Measurements from ENCODE around the gene VPS45.

Gene VPS45

DNA sequence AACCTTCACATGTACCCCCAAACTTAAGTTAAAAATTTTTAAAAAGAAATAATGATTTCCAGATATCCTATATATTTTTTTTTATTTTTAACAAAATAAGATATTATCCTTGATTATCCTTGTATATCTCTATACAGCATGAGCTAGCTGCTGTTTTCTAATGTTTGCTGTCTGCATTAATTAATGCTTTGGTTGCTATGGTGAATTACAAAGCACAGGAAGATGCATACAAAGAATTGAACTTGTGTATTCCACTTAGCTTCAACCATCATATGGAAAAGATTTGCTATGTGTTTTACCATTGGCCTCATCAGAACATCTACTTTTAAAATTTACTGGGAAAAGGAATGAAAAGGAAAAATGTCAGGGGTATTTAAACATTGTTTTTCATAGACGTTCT is 35.4 kb downstream of the VPS45 start:
- Histone ChIP-seq H3K9me3 (replicated peaks in 1 of 2; ENCODE audit: control insufficient read depth in 2 of 2, insufficient read depth in 1 of 2, low read depth in 1 of 2, low read length in 2 of 2) (peaks cover 0 to 23% of the 10 kb centered on the region in 2 donors), H2BK15ac (ENCODE audit: low read length) (no peak overlapping the region), H2BK12ac (ENCODE audit: low read length) (no peak overlapping the region), H2BK120ac (ENCODE audit: low read depth, low read length) (no peak overlapping the region), H3K4ac (ENCODE audit: low read length) (no peak overlapping the region), H3K79me1 (ENCODE audit: low read depth, low read length) (no peaks in the 10 kb centered on the region), H3K27ac (replicated peaks; ENCODE audit: low read length) (no peak overlapping the region), H3K14ac (ENCODE audit: low read length) (no peak overlapping the region), H3K4me3 (ENCODE audit: low read length in 2 of 2) (no peak overlapping the region), H3K4me1 (ENCODE audit: control insufficient read depth in 2 of 2, insufficient read depth in 1 of 2, low read depth in 1 of 2, low read length in 2 of 2) (peaks cover 0 to 7% of the 10 kb centered on the region in 2 donors), H3K23ac (ENCODE audit: low read depth, low read length, poor library complexity) (no peak overlapping the region), H3K36me3 (replicated peaks in 1 of 2; ENCODE audit: control insufficient read depth in 2 of 2, insufficient read depth in 2 of 2, low read length in 2 of 2) (peaks cover 0 to 38% of the 10 kb centered on the region in 2 donors), H2BK5ac (ENCODE audit: low read length) (no peak overlapping the region), H2AK5ac (ENCODE audit: low read depth, low read length) (no peak overlapping the region), H3K9ac (ENCODE audit: low read depth, low read length, poor library complexity) (no peak overlapping the region), H3K18ac (ENCODE audit: low read length) (no peak overlapping the region), H4K91ac (ENCODE audit: low read depth, low read length, poor library complexity) (no peak overlapping the region), H3K4me2 (ENCODE audit: insufficient read depth, low read length, poor library complexity, severe bottlenecking) (no peak overlapping the region), H2AFZ (ENCODE audit: low read length) (no peak overlapping the region), H3K27me3 (ENCODE audit: control insufficient read depth in 3 of 3, insufficient read depth in 3 of 3, low read depth in 1 of 3, low read length in 3 of 3) (no peaks in the 10 kb centered on the region), H4K8ac (ENCODE audit: low read depth, low read length) (no peak overlapping the region)
- no CpG with 5 or more reads among the region's 1 CpG for WGBS, 2 donors (ENCODE audit: extremely low coverage in 2 of 2, insufficient read length in 2 of 2, insufficient replicate concordance in 1 of 2)
- no peak for DNase-seq (ENCODE audit: low spot score)

DNA sequence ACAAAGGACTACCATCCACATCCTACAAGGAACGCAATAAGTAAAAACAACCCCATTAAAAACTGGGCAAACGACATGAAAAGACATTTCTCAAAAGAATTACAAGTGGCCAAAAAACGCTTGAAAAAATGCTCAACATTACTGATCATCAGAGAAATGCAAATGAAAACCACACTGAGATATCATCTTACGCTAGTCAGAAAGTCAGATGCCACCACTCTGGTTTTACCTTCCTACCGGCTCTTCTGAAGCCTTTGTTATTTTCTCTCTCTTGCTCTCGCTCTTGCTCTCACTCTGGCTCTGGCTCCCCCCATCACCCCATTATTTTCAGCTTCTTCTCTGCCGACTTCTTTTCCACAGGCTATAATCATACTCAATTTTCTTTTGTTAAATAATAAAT is 38.8 kb downstream of the VPS45 start:
- H2AK5ac ChIP-seq (ENCODE audit: low read depth, low read length): no peak overlapping the region
- WGBS, 2 donors (ENCODE audit: extremely low coverage in 2 of 2, insufficient read length in 2 of 2, insufficient replicate concordance in 1 of 2): no CpG with 5 or more reads among the region's 7 CpGs

DNA sequence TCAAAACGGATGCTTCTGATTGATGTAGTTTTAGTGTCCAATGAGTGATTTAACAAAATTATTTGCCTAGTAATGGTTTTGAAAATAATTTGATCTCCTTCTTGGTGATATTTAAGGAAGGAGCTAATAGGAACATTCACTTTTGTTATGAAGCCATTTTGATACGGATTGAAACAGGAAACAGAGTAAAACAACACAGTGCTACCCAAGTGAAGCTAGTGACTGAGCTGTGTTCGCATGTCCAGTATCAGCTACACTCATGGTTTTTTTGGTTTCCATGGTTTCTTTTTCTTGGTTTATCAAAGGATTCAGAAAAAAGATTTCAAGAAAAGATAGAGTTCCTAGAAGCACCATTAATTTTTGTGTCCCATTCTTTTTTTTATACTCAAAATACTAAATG is 42.0 kb downstream of the VPS45 start:
- Histone ChIP-seq H2BK120ac (ENCODE audit: low read depth, low read length) (no peak overlapping the region), H4K91ac (ENCODE audit: low read depth, low read length, poor library complexity) (no peak overlapping the region), H3K36me3 (replicated peaks in 1 of 2; ENCODE audit: control insufficient read depth in 2 of 2, insufficient read depth in 2 of 2, low read length in 2 of 2) (peaks cover 0 to 40% of the 10 kb centered on the region in 2 donors), H3K27me3 (ENCODE audit: control insufficient read depth in 3 of 3, insufficient read depth in 3 of 3, low read depth in 1 of 3, low read length in 3 of 3) (no peaks in the 10 kb centered on the region), H3K4me3 (ENCODE audit: low read length in 2 of 2) (no peak overlapping the region), H3K4me2 (ENCODE audit: insufficient read depth, low read length, poor library complexity, severe bottlenecking) (no peak overlapping the region), H4K8ac (ENCODE audit: low read depth, low read length) (no peak overlapping the region), H2BK15ac (ENCODE audit: low read length) (no peak overlapping the region), H3K27ac (replicated peaks; ENCODE audit: low read length) (no peak overlapping the region), H2BK12ac (ENCODE audit: low read length) (no peak overlapping the region), H3K79me1 (ENCODE audit: low read depth, low read length) (no peaks in the 10 kb centered on the region), H3K4me1 (ENCODE audit: control insufficient read depth in 2 of 2, insufficient read depth in 1 of 2, low read depth in 1 of 2, low read length in 2 of 2) (no peaks in the 10 kb centered on the region), H3K14ac (ENCODE audit: low read length) (no peak overlapping the region), H3K9me3 (replicated peaks in 1 of 2; ENCODE audit: control insufficient read depth in 2 of 2, insufficient read depth in 1 of 2, low read depth in 1 of 2, low read length in 2 of 2) (peaks cover 0 to 25% of the 10 kb centered on the region in 2 donors), H3K4ac (ENCODE audit: low read length) (no peak overlapping the region), H2AK5ac (ENCODE audit: low read depth, low read length) (no peak overlapping the region), H3K18ac (ENCODE audit: low read length) (no peak overlapping the region), H2BK5ac (ENCODE audit: low read length) (no peak overlapping the region), H3K23ac (ENCODE audit: low read depth, low read length, poor library complexity) (no peak overlapping the region), H2AFZ (ENCODE audit: low read length) (no peak overlapping the region), H3K9ac (ENCODE audit: low read depth, low read length, poor library complexity) (no peak overlapping the region)
- WGBS, 2 donors (ENCODE audit: extremely low coverage in 2 of 2, insufficient read length in 2 of 2, insufficient replicate concordance in 1 of 2): no CpG with 5 or more reads among the region's 3 CpGs
- DNase-seq (ENCODE audit: low spot score): no peak

More for the DNA sequence above, 38.8 kb downstream of the VPS45 start:
- peaks cover 0 to 7% of the 10 kb centered on the region in 2 donors for H3K4me1 ChIP-seq (ENCODE audit: control insufficient read depth in 2 of 2, insufficient read depth in 1 of 2, low read depth in 1 of 2, low read length in 2 of 2)
- no peak overlapping the region for H3K4me2 ChIP-seq (ENCODE audit: insufficient read depth, low read length, poor library complexity, severe bottlenecking)
- no peak overlapping the region for H2BK12ac ChIP-seq (ENCODE audit: low read length)
- no peak overlapping the region for H2AFZ ChIP-seq (ENCODE audit: low read length)
- no peak overlapping the region for H4K8ac ChIP-seq (ENCODE audit: low read depth, low read length)
- no peak overlapping the region for H3K23ac ChIP-seq (ENCODE audit: low read depth, low read length, poor library complexity)
- H2BK120ac ChIP-seq (ENCODE audit: low read depth, low read length): no peak overlapping the region
- no peak overlapping the region for H3K27ac ChIP-seq (replicated peaks; ENCODE audit: low read length)
- no peak overlapping the region for H3K9ac ChIP-seq (ENCODE audit: low read depth, low read length, poor library complexity)
- no peaks in the 10 kb centered on the region for H3K27me3 ChIP-seq (ENCODE audit: control insufficient read depth in 3 of 3, insufficient read depth in 3 of 3, low read depth in 1 of 3, low read length in 3 of 3)
- DNase-seq (ENCODE audit: low spot score): no peak
- no peaks in the 10 kb centered on the region for H3K79me1 ChIP-seq (ENCODE audit: low read depth, low read length)
- peaks cover 0 to 8% of the 10 kb centered on the region in 2 donors for H3K9me3 ChIP-seq (replicated peaks in 1 of 2; ENCODE audit: control insufficient read depth in 2 of 2, insufficient read depth in 1 of 2, low read depth in 1 of 2, low read length in 2 of 2)
- H3K36me3 ChIP-seq (replicated peaks in 1 of 2; ENCODE audit: control insufficient read depth in 2 of 2, insufficient read depth in 2 of 2, low read length in 2 of 2): peaks cover 0 to 17% of the 10 kb centered on the region in 2 donors
- no peak overlapping the region for H3K4me3 ChIP-seq (ENCODE audit: low read length in 2 of 2)
- no peak overlapping the region for H2BK5ac ChIP-seq (ENCODE audit: low read length)
- H3K18ac ChIP-seq (ENCODE audit: low read length): no peak overlapping the region
- no peak overlapping the region for H3K14ac ChIP-seq (ENCODE audit: low read length)
- no peak overlapping the region for H2BK15ac ChIP-seq (ENCODE audit: low read length)
- H4K91ac ChIP-seq (ENCODE audit: low read depth, low read length, poor library complexity): no peak overlapping the region
- H3K4ac ChIP-seq (ENCODE audit: low read length): no peak overlapping the region

DNA sequence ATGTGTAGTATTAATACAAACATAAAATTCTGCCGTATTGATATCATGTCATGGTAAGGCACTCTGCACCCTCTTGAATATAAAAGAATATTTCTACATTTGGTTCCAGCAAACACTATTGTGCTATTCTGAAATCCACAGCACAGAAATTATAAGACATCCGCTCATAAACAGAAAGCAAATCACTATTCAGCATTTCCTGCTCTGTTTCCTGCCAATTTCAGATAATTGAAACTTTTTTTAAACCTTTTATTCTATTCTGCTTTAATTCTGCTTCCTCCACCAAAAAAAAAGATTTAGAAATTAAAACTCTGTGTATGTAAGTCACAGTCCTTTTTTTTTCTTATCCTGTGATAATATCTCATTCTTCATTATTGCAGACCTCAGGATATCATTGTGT is 42.5 kb downstream of the VPS45 start:
- H3K4me3 ChIP-seq (ENCODE audit: low read length in 2 of 2): no peak overlapping the region
- no peak overlapping the region for H4K8ac ChIP-seq (ENCODE audit: low read depth, low read length)
- DNase-seq (ENCODE audit: low spot score): no peak
- H2AFZ ChIP-seq (ENCODE audit: low read length): no peak overlapping the region
- H2BK120ac ChIP-seq (ENCODE audit: low read depth, low read length): no peak overlapping the region
- no CpG with 5 or more reads among the region's 2 CpGs for WGBS, 2 donors (ENCODE audit: extremely low coverage in 2 of 2, insufficient read length in 2 of 2, insufficient replicate concordance in 1 of 2)
- no peak overlapping the region for H3K4ac ChIP-seq (ENCODE audit: low read length)
- no peak overlapping the region for H3K23ac ChIP-seq (ENCODE audit: low read depth, low read length, poor library complexity)
- H3K4me2 ChIP-seq (ENCODE audit: insufficient read depth, low read length, poor library complexity, severe bottlenecking): no peak overlapping the region
- H2AK5ac ChIP-seq (ENCODE audit: low read depth, low read length): no peak overlapping the region
- H2BK5ac ChIP-seq (ENCODE audit: low read length): no peak overlapping the region
- no peaks in the 10 kb centered on the region for H3K27me3 ChIP-seq (ENCODE audit: control insufficient read depth in 3 of 3, insufficient read depth in 3 of 3, low read depth in 1 of 3, low read length in 3 of 3)
- H3K9me3 ChIP-seq (replicated peaks in 1 of 2; ENCODE audit: control insufficient read depth in 2 of 2, insufficient read depth in 1 of 2, low read depth in 1 of 2, low read length in 2 of 2): peaks cover 0 to 28% of the 10 kb centered on the region in 2 donors
- no peak overlapping the region for H3K14ac ChIP-seq (ENCODE audit: low read length)
- no peaks in the 10 kb centered on the region for H3K4me1 ChIP-seq (ENCODE audit: control insufficient read depth in 2 of 2, insufficient read depth in 1 of 2, low read depth in 1 of 2, low read length in 2 of 2)
- H3K36me3 ChIP-seq (replicated peaks in 1 of 2; ENCODE audit: control insufficient read depth in 2 of 2, insufficient read depth in 2 of 2, low read length in 2 of 2): peaks cover 0 to 44% of the 10 kb centered on the region in 2 donors
- no peak overlapping the region for H3K9ac ChIP-seq (ENCODE audit: low read depth, low read length, poor library complexity)
- H2BK15ac ChIP-seq (ENCODE audit: low read length): no peak overlapping the region
- H2BK12ac ChIP-seq (ENCODE audit: low read length): no peak overlapping the region
- H4K91ac ChIP-seq (ENCODE audit: low read depth, low read length, poor library complexity): no peak overlapping the region
- no peak overlapping the region for H3K27ac ChIP-seq (replicated peaks; ENCODE audit: low read length)
- no peak overlapping the region for H3K18ac ChIP-seq (ENCODE audit: low read length)
- H3K79me1 ChIP-seq (ENCODE audit: low read depth, low read length): no peaks in the 10 kb centered on the region
